ENCODE results near the gene GHRH. TPM values are rescaled to one million over a fixed set of nuclear protein-coding genes. Genes with fewer than 3 reads are reported as not detected.

Gene GHRH
- total RNA-seq, 1 experiment from 2014 or later: 0.74 TPM

GRCh38 chr20:37254114-37254878 lies 7.3 kb downstream of the GHRH start:
- no peak overlapping the region for H3K27ac Mint-ChIP-seq
- DNase-seq (ENCODE audit: low spot score): no peak

More at GRCh38 chr20:37254114-37254878, 7.3 kb downstream of the GHRH start:
- Mint-ChIP-seq H3K4me1 (peaks cover 32% of the 10 kb centered on the region), H3K27me3 (ENCODE audit: low read depth) (peaks cover 2% of the 10 kb centered on the region; the same call in 1 of the 2 replicates), H3K9me3 (peaks cover 8% of the 10 kb centered on the region), H3K4me3 (no peak overlapping the region), H3K36me3 (peaks cover 7% of the 10 kb centered on the region)
- POLR2A ChIA-PET: no interaction called here
- CTCF ChIA-PET: no interaction called here
- TF ChIP-seq CTCF (IDR thresholded peaks at IDR 0.05): no peak
- TF ChIP-seq ZNF532 (CRISPR knock-in tag; IDR thresholded peaks at IDR 0.05; ENCODE audit: borderline replicate concordance): no peak
- no peak for TF ChIP-seq CREB1 (CRISPR knock-in tag; IDR thresholded peaks at IDR 0.05)
- TF ChIP-seq E2F5 (CRISPR knock-in tag; IDR thresholded peaks at IDR 0.05): no peak
- no peak for TF ChIP-seq TEAD4 (CRISPR knock-in tag; IDR thresholded peaks at IDR 0.05)
- TF ChIP-seq ZSCAN18 (CRISPR knock-in tag; IDR thresholded peaks at IDR 0.05): no peak
- no peak for TF ChIP-seq JUN (CRISPR knock-in tag; IDR thresholded peaks at IDR 0.05)
- no peak for TF ChIP-seq GTF2I (CRISPR knock-in tag; conservative IDR thresholded peaks at IDR 0.05)
- TF ChIP-seq ZNF425 (CRISPR knock-in tag; conservative IDR thresholded peaks at IDR 0.05): no peak
- TF ChIP-seq CREM (CRISPR knock-in tag; IDR thresholded peaks at IDR 0.05): no peak
- no peak for TF ChIP-seq MXD4 (CRISPR knock-in tag; IDR thresholded peaks at IDR 0.05; ENCODE audit: borderline replicate concordance)
- TF ChIP-seq CBFB (CRISPR knock-in tag; IDR thresholded peaks at IDR 0.05; ENCODE audit: low read depth): no peak
- TF ChIP-seq SP1 (CRISPR knock-in tag; conservative IDR thresholded peaks at IDR 0.05): no peak
- no peak for TF ChIP-seq ELF4 (CRISPR knock-in tag; IDR thresholded peaks at IDR 0.05; ENCODE audit: low read depth)
- no peak for ATAC-seq
